Measurements from ENCODE around the gene SLC7A9. TPM values are rescaled to one million over a fixed set of nuclear protein-coding genes. Genes with fewer than 3 reads are reported as not detected.
"Not testable (repeated sequence)": the region's sequence is repeated elsewhere in the genome, so short reads cannot be mapped to it uniquely, and the experiment has no call there.

The SLC7A9 gene
- polyA plus RNA-seq, 1 donor: 0.61 TPM

DNA sequence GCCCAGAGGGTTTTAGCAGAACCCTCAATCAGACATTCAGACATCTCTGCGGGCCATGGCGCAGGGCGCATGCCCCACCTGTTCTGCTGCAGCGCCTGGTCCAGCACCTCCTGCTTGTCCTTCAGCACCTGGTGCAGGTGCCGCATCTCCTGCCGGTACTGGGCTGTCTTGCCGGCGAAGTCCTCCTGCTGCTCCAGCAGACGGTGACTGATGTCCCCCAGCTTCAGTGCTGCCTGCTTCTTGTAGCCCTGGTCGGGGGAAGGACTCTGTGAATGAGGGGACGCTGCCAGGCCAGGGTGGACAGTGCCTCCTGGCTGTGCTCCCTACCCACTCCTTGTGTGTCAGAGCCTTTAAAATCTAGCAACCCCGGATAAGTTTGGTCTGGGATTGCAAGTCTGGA, 12.2 kb upstream of the SLC7A9 start:
- no peak for DNase-seq

DNA sequence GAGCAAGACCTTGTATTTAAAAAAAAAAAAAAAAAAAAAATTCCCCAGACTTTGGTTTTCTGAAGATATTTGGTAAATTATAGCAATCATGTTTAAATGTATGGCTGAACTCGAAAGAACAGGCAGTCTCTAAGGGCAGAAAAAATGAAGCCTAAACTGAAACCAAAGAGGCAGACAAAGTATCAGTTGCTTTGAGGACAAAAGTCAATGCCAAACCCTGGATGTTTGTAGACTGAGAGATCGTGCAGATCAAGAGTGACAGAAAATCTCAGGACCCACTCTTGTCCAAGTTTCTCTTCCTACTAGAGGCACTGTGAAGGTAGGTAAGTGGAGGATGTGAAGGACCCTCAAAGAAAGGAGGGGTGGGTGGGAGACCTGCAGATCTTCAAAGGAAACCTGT, 11.1 kb upstream of the SLC7A9 start:
- no peak for DNase-seq

DNA sequence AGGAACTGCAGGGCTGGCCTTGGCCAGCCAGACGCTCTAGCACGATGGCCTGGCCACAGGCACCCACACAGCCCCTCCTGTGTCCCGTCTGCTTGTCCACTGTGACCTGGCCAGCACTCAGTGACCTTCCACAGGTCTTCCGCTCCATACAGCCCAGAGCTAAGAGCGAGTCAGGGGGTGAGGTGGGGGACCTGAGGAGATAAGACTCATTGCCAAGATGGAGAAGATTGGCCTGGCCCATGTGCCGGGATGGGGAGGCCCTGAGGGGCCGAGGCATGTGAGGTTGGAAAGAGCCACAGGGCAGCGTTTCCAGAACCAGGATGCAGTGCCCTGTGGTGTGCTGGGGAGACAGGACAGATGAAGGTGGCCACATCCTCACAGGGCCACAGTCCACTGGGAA, 10.2 kb upstream of the SLC7A9 start:
- DNase-seq: no peak

DNA sequence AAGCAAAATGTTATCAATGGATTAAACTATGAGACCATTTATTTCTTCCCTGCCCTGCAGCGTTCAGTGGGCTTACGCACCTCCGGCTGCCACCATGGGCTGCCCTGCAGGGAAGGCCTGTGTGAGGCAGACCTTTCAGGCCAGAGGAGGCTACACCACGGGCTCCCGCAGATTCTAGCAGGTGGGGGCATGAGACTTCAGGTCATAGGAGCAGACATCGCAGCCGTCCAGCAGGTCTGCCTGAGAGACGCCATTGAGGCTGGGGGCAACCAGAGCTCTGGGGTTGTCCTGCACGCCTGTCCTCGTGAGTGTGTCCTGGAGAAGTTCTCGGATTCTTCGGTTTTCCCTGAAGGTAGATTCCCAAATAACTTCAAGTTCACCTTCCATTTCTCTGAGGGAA, 9.4 kb upstream of the SLC7A9 start:
- DNase-seq: no peak

DNA sequence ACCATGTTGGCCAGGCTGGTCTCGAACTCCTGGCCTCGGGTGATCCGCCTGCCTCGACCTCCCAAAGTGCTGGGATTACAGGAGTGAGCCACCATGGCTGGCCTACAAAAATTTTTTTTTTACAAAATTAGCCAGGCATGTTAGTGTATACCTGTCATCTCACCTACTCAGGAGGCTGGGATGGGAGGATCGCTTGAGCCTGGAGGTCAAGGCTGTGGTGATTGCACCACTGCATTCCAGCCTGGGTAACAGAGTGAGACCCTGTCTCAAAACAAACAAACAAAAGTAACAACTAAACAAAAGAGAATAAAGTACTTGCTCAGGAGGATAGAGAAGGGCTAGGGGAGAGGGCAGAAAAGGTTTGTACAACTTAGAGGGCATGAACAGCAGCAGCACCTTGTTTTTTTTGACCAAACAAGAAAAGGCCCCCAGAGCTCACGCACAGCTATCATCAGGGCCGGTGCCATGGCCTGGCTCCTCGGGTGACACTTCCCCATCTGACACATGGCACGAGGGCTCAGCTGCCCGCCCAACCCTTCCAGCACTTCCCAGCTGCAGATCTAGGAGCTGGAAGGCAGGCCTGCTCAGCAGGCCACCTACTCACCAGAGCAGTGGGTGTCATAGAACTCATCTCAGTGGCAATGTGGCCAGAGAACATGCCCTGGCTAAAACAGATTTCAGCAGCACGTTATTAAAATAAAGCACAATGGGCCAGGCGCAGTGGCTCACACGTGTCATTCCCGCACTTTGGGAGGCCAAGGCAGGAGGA, 8.6 kb upstream of the SLC7A9 start:
- no peak for DNase-seq

DNA sequence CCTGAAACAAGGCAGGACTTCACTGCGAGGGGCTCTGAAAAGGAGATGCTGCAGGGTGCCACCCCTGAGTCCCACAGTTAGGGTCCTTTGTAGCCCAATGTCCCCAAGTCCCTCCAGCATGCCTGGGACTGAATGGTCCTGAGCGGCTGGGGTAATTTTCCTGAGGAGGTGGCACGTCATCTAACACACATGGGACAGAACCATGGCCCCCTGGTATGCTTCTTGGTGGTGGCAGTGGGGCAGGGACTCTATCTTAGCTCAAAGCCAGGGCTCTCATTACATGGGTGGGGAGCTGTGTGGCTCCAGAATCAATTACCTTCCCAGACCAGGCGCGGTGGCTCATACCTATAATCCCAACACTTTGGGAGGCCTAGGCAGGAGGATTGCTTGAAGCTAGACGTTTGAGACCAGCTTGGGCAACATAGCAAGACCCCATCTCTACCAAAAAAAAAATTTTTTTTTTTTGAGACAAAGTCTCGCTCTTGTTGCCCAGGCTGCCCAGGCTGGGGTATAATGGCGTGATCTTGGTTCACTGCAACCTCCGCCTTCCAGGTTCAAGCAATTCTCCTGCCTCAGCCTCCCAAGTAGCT, 7.9 kb upstream of the SLC7A9 start:
- DNase-seq: no peak

DNA sequence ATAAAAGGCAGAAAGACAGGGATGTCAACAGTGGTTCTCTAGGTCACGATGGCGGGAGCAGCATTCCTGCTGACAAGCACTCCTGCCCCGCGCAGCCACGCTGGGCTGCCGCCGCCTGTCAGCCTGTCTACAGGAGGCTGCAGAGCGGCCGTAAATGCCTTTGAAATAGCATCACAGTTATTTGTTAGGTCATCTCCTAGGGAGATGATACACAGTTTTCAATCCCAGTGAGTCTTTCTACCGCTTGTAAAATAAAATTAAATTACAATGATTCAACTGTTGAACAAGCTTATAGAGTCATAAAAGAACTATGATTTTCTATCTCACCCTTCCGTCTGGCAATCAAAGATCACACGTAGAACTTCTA, 7.3 kb upstream of the SLC7A9 start:
- no peak for DNase-seq

DNA sequence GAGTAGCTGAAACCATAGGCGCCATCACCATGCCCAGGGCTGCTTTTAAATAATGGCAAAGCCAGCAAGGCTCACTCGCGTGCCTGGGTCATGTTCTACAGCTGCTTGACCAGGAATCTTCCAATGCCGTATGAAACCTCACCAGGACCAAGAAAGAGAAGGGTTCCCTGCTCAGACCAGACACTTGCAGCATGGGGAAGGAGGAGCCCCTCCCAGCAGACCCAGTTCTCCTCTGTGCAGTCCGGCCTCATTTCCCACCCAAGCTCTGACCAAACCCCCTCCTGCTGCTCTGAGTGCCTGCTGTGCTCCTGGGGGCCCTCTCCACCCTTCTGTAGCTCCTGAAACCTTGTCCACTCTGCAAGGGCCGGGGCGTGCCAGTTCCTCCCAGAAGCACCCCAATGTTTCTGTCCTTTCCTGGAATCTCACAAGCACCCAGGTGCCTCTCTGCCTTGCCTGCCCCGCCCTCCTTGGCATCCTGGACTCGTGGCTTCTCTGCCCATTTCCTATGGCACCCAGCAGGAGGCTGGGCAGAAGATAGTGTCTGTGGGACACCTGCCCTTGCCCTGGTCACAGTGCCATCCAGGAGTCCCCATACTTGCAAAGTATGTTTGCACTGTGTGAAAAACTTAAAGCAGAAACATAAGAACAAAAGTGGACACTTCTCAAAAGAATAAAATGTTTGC, 6.8 kb upstream of the SLC7A9 start:
- no peak for DNase-seq

DNA sequence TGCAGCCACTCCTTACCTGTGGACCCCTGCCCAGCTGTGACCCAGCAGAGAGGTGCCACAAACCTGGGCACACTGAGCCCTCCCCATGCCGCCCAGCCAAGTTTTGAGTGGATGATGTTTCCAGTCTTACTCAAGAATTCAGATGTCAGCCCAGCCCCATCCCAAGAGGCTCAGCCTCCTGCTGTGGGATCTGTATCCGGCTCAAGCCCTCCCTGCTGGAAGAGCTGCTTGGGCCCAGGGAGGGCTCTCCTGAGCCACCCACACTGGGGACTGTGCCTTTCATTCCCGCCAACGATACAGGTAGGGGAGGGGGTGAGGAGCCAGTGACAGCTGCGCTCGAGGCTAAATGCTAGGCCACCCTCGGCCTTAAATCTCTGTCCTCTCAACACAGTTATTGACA, 5.9 kb upstream of the SLC7A9 start:
- no peak for DNase-seq

DNA sequence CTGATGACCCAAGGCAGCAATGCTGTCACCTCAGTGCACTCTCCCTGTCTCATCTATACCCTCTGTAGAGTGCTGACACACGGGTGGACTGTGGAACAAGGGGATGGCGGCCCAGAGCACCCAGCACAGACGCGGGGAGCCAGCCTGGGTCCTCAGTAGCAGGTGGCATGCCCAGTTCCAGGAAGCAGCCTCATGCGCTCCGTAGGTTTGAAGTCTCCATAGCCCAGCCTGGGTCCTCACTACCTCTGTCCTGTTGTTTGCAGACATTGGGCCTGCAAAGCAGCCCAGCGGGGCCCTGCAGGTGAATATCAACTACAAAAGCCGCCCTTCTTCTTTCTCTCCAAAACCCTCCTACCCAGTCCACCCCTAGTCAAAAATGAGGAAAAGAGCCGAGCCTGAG, 5.0 kb upstream of the SLC7A9 start:
- no peak for DNase-seq

DNA sequence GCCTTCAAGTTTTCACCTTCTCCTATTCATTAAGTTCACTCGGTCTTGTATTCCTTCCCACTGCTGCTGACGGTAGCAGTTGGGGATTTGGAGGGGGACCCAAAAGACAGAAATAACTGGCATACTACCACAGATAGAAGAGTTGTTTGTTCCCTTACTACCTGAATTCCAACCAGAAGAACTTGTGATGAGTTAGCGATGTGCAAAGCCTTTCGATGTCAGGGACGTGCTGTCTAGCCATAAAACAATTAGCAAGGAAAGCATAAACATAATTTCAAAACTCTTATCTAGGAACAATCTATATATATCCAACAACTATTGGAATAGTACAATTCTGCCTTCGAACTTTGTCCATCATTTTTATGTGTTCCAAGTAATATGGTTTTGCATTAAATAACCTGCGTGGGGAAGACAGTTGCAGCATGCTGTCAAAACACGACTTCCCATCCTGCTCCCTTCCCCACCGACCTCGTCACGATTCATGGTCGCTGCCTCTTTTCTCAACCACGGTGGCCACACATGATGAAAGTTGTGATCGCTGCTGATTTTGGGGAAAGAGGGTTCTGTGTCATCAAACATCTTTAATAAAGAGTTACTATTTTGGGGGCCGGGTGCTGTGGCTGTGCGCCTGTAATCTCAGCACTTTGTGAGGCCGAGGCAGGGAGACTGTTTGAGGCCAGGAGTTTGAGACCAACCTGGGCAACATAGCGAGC, 3.8 kb upstream of the SLC7A9 start:
- DNase-seq: no peak

DNA sequence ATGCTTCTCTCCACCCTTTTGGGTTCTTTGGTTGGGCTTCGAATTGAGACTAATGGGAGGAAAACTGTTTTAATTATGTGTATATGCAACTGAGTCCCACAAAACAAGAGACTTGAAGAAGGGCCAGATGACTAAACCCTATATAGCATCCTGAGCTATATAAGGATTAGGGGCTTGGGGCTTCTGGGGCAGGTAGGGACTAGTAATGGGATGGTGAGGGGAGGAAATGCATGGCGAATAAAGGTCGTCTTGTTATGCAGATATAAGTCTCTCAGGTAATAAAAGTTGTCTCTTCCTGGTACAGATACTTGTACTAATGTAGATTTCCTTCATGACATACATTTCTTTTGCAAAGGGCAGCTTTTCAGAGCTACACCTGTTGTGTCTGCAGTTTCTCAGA, 2.8 kb upstream of the SLC7A9 start:
- DNase-seq: no peak

DNA sequence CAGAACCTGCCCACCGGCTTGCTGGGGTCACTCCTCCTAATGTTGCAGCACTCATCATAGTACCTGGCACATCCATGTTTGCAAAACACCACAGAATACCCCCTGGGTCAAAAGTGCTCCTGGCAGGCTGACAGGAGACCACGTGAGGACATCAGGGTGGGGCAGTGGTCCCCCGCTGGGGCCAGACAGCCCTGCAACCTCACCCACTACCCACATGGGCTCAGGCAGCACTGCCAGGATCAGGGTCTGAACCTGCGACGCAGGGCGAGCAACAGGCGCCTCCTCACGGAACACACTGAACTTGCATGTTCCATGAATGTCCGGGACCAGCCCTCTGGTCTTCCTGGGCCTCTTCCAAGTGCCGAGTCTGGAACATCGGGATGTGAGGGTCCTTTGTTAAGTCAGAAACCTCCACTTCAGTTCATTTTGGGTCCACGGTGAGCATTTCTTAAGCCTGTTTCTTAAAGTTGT, 1.4 kb upstream of the SLC7A9 start:
- no peak for DNase-seq

DNA sequence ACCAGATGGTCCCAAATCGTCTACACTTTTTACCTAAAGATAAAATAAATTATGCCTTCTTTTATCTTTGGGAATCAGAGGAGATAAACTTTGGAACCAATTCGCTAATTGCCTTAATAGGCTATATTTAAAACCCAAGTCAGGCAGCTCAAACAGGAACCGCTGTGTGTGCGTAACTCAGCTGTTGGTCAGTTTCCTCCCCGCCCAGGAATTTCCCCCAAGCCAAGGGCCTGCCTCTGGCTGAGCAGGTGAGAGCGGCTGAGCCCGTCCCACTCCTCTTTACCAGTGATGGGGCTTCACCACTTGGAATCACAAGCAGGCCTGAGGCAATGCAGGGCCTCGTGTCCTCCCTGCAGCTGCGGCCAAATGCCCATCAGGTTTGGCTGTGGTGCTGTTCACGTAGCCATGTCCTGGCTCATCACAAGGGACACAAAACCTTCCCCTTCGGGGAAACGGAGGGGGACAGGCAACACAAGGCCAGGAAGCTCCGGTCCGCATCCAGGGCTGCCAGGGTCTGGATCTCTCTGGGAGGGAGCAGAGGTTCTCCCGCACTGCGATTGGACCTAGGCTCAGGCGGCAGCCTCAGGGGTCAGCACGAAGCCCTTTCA, 503 bp upstream of the SLC7A9 start:
- DNase-seq: no peak

DNA sequence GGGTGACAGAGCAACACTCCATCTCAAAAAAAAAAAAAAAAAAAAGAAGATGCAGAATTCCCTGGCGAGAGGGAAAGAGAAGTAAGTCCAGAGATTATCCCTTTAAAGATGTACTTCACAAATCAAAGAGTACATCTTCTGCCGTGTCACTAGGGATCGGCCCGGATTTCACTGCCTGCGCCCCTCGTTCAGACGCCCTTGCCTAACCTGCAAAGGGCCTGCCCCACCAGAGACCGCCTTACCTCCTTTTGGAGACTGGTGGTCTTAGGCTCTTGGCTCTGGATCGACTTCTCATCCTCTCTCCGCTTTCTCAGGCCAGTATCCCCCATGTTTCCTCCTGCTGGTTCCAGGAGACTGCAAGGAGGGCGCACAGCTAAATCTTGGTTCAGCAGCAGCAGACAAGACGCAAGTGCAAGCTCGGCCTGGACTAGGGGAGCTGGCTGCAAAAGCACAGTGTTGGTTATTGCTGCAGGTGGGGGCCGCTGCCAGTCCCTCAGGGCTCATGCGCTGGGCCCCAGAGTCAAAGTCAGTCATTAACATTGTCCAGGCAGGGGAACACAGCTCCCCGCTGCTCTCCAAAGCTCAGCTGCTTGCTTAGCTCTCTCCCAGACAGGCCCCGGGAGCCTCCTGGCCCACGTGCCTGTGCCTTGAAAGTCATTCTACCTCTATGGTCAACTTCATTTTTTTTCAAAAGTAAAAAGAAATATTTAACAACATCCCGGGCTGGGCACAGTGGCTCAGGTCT, 1.2 kb downstream of the SLC7A9 start:
- DNase-seq: no peak

DNA sequence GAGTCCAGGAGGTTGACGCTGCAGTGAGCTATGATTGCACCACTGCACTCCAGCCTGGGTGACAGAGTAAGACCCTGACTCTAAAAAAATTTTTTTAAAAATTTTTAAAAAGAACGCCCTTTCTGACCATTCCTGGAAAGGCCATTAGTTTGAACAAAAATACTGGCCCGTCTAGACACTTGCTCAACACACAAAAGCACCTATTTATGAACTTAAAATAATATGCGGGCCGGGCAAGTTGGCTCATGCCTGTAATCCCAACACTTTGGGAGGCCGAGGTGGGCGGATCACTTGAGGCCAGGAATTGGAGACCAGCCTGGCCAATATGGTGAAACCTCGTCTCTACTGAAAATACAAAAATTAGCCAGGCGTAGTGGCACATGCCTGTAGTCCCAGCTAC, 2.1 kb downstream of the SLC7A9 start:
- DNase-seq: not testable (repeated sequence)

DNA sequence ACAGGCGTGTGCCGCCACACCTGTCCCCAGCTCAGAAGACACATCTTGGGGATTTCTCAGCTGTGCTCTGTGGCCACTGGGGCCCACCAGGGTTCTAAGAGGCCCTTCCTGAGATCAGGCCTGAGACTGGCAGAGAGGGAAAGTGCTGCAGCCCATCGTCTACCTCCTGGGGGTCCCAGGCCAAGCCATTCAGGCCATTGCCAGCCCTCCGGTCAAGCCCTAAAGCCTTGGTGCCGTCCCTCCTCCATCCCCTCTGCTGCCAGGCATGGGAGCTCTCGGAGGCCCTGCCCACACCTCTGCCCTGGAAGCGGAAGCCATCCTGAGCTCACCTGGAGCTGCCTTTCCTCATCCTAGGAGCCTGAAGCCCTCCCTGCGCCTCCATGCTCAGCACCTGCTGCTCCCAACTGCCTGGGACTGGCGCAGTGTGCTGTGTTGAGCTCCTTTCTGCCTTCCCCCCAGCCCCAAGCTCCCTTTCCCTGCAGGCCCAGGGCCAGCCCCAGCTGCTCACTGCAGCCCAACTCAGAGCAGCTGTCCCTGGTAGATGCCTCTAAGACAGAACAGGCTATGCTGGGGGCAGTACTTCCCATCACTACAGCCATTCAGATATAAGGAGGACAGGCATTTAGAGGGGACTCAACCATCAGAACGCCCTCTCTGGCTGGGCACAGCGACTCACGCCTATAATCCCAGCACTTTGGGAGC, 2.9 kb downstream of the SLC7A9 start:
- DNase-seq: peak; percentile 4

DNA sequence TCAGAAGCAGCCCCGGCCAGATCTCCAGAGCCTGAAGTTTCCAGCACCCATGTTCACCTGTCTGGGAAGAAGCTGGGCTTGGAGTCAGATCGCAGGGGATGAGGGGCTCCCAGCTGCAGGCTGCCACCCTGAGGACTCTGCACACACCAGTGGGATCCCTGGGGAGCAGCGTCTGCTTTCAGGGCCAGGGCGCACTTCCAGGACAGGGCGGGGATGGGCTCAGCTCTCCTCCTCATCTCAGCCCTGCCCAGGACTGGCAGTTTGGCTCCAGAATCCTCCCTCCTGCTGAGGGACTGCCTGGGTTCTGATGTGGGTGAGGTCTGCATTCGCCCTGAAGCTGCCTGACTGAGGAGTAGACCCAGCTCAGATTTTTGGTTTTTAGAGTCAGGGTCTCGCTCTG, 3.5 kb downstream of the SLC7A9 start:
- DNase-seq: no peak

DNA sequence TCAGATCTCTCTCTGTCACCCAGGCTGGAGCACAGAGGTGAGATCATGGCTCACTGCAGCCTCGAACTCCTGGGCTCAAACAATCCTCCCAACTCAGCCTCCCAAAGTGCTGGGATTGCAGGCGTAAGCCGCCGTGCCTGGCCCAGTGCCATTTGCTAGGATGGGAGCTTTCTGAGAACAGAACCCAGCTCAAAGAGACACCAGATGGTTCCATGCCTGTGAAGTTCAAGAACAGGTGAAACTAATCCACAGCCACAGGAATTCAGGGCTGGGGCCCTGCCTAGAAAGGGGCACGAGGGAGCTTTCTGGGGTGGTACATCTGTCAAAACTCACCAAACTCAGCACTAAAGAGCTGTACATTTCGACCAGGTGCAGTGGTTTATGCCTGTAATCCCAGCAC, 4.2 kb downstream of the SLC7A9 start:
- DNase-seq: no peak

DNA sequence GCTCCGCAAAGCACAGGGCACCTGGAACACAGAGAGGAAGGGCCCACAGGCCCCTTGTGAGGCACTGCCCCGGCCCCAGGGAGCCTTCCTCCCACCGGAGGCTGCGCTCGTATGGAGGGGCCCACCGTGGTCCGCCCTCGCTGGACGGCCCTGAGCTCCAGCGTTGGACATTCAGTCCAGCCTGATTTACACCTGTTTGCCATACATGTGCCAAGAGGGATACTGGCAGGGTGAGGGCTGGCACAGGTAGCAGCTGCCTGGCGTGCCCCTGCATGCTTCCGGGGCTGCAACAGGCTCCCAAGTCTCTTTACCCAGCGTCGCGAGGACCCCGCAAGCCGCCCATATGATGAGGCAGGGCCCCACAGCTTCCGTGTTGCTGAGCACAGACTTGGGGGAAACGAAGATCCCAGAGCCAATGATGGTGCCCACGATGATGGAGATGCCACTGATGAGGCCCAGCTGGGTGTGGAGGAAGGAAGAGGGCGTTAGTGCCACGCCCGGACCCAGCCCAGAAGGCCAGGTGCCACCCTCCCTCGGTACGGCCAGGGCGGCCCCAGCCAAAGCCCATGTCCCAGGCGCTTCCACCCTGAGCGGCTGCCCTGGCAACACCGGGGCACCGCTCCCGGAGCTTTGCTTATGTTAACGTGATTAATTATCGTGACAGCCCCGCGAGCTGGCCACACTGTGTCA, 5.1 kb downstream of the SLC7A9 start:
- no peak for DNase-seq

DNA sequence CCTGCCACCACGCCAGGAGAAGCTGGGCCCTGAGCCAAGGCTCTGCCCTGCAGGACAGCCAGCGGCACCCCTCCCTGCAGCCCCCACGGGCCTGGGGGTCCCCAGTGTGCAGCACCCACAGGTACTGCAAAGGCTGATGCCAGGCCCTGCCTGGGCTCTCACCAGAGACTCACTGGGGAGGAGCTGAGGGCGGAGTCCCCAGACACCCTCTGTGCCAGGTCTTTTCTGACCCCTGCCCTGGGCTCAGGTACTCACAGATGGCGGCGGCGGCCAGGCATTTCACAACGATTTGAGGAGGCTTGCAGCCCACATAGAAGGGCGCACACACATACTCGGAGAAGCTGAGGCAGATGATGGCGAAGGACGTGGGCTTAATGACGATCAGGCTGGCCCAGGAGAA, 5.7 kb downstream of the SLC7A9 start:
- no peak for DNase-seq

Data from hindlimb muscle (tissue), 1 donor.